Activated CD8-positive, alpha-beta T cell treated with anti-CD3 and anti-CD28 coated beads for 36 hours (primary cell): ENCODE measurements around the gene GALR1. TPM values are rescaled to one million over a fixed set of nuclear protein-coding genes. Genes with fewer than 3 reads are reported as not detected.

Experiments used
- ATAC-seq: fragments of 200-7000 bp; cut with Tn5 transposase; one replicate; pipeline ENCODE4 v1.10.0; 2021; ENCODE audit warnings: mild to moderate bottlenecking, moderate library complexity
- CTCF ChIA-PET: fragments of 350-600 bp; sonication (Branson Sonifier 250); formaldehyde crosslinking; loops from one replicate; lab custom pipeline; 2021; ENCODE audit warnings: antibody characterized with exemption; lab: Charles Lee
- POLR2A ChIA-PET: fragments of 350-600 bp; sonication (Branson Sonifier 250); formaldehyde crosslinking; loops from one replicate; lab custom pipeline; 2021; ENCODE audit warnings: antibody characterized with exemption; lab: Charles Lee
- DNase-seq: peaks from one replicate; pipeline ENCODE4 v3.0.0-alpha.2; 2020
- H3K27ac Mint-ChIP-seq: one replicate; pipeline ENCODE4 v1.8.0; 2021; ENCODE audit warnings: mild to moderate bottlenecking, mixed read lengths
- H3K27me3 Mint-ChIP-seq: one replicate; pipeline ENCODE4 v1.8.0; 2021; ENCODE audit warnings: mixed read lengths
- H3K36me3 Mint-ChIP-seq: one replicate; pipeline ENCODE4 v1.8.0; 2021; ENCODE audit warnings: low read depth, mixed read lengths
- H3K4me1 Mint-ChIP-seq: one replicate; pipeline ENCODE4 v1.8.0; 2021; ENCODE audit warnings: low read depth, mixed read lengths
- H3K4me3 Mint-ChIP-seq: one replicate; pipeline ENCODE4 v1.8.0; 2021; ENCODE audit warnings: mild to moderate bottlenecking, moderate library complexity, mixed read lengths
- H3K9me3 Mint-ChIP-seq: one replicate; pipeline ENCODE4 v1.8.0; 2021; ENCODE audit warnings: mixed read lengths
- intact Hi-C: fragments of 100-400 bp; cut with micrococcal nuclease; formaldehyde crosslinking; loops from one replicate; pipeline ENCODE4 v1.10.0; 2022
- total RNA-seq, 2 experiments: library from RNA; stranded (reverse); gene quantifications; one replicate each; pipeline ENCODE4 v1.2.3, GENCODE V29; 2021
- TF ChIP-seq, protein P1 (sequence below): fragments of 200-600 bp; IDR thresholded peaks from one replicate; pipeline ENCODE4 v1.8.0; 2022; ENCODE audit warnings: antibody characterized with exemption, mild to moderate bottlenecking

GALR1 gene
- total RNA-seq, 2 experiments from 2014 or later: not detected

DNA sequence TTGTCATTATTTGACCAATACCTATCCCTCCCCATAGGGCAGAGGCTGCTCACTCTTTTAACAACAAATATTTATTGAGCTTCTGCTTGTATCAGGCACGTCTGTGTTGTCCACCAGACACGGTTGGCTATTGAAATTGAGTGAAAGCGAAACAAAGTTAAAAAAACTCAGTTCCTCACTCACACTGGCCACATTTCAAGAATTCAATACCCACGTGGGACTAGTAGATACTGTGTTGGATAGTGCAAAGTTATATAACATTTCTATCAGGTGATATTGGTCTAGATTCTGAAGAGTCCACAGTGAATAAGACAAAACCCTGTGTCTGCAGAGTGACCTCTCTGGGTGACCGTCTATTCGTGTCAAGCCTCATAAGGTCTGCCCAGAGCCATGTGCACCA is 43.9 kb upstream of the GALR1 start:
- H3K36me3 Mint-ChIP-seq: no peaks in the 10 kb centered on the region
- H3K9me3 Mint-ChIP-seq: no peaks in the 10 kb centered on the region
- H3K27me3 Mint-ChIP-seq: no peaks in the 10 kb centered on the region
- CTCF ChIA-PET: interaction anchor here (2.2 kb wide), 1 partner anchor 142 kb away, joined by 5 read pairs; no protein-coding TSS in a partner anchor
- intact Hi-C loops: no loop called here
- DNase-seq (no peak), ATAC-seq (no peak)
- H3K4me3 Mint-ChIP-seq: no peak overlapping the region
- TF ChIP-seq, protein P1, sequence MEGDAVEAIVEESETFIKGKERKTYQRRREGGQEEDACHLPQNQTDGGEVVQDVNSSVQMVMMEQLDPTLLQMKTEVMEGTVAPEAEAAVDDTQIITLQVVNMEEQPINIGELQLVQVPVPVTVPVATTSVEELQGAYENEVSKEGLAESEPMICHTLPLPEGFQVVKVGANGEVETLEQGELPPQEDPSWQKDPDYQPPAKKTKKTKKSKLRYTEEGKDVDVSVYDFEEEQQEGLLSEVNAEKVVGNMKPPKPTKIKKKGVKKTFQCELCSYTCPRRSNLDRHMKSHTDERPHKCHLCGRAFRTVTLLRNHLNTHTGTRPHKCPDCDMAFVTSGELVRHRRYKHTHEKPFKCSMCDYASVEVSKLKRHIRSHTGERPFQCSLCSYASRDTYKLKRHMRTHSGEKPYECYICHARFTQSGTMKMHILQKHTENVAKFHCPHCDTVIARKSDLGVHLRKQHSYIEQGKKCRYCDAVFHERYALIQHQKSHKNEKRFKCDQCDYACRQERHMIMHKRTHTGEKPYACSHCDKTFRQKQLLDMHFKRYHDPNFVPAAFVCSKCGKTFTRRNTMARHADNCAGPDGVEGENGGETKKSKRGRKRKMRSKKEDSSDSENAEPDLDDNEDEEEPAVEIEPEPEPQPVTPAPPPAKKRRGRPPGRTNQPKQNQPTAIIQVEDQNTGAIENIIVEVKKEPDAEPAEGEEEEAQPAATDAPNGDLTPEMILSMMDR: no peak
- H3K4me1 Mint-ChIP-seq: peaks cover 30% of the 10 kb centered on the region
- POLR2A ChIA-PET: interaction anchor here (0.6 to 1.8 kb wide), 2 partner anchors 29 to 74 kb away, joined by 3 to 4 read pairs; partner anchors contain the start of gene MBP
- H3K27ac Mint-ChIP-seq: no peak overlapping the region

DNA sequence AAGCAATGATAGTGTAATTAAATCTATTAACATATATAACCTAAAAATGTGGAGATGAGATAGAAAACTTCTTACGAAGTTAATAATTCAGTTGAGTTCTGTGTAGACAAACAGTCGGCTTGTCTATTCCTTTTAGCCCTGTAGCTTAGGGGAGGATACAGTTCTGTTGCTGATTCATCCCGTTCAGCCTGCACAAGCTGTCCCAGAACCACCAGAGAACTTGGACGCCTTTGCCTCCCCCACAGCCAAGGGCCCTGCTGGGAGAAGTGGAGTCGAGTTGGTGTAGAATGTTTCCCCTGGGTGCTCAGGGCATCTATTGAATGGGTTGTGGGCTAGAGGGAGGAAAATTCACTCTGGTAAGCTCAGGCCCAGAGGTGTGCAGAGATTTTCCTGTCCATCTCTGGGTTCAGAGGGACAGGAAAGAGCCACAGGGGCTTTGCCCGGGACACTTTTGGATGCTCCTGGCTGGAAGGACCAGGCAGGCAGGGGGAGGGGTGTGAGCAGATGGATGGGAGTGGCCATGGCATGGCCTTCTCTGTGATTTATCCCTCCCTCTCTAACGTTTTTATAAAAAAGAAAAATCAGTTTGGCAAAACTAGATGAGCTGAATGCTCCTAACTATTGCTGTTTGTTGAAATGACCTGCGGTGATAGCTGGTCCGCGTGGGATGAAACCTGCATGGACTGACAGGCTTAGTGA is 42.8 kb upstream of the GALR1 start:
- H3K4me1 Mint-ChIP-seq: peaks cover 38% of the 10 kb centered on the region
- intact Hi-C loops: no loop called here

DNA sequence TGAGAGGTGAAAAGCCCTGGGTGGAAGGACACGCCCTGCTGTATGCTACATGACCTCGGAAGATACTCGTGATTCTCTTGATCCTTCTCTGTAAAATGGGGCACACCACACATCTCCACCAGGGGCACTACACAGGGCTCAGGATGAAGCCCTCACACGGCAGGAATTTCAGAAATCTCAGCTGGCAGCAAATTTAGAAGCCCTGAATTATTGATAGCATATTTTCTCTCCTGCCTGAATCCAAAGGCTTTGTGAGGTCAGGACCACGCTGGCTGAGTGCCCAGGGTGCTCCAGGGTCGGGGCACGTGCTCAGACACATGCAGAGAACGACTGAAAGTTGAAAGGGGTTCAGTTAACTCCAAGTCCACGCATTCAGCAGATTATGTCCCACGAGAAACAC is 42.1 kb upstream of the GALR1 start:
- peak; percentile 69 for DNase-seq
- Mint-ChIP-seq H3K27ac (peak overlapping the region; percentile 36), H3K36me3 (no peaks in the 10 kb centered on the region), H3K9me3 (no peaks in the 10 kb centered on the region), H3K4me1 (peaks cover 40% of the 10 kb centered on the region), H3K4me3 (no peak overlapping the region), H3K27me3 (no peaks in the 10 kb centered on the region)
- intact Hi-C loops: no loop called here
- CTCF ChIA-PET: interaction anchor here (0.8 to 2.2 kb wide), 9 partner anchors 8 to 207 kb away, joined by 3 to 5 read pairs (median 4); no protein-coding TSS in a partner anchor
- POLR2A ChIA-PET: interaction anchor here (1.8 kb wide), 1 partner anchor 75 kb away, joined by 4 read pairs; the partner anchor contains the start of gene MBP
- ATAC-seq: peak; percentile 78
- TF ChIP-seq, protein P1: peak; percentile 68

More for the DNA sequence above, 42.8 kb upstream of the GALR1 start:
- DNase-seq: no peak
- ChIA-PET POLR2A (interaction anchor here (1.8 kb wide), 1 partner anchor 75 kb away, joined by 4 read pairs; the partner anchor contains the start of gene MBP), CTCF (interaction anchor here (1.0 to 2.2 kb wide), 7 partner anchors 9 to 207 kb away, joined by 3 to 5 read pairs (median 3); no protein-coding TSS in a partner anchor)
- Mint-ChIP-seq H3K27me3 (no peaks in the 10 kb centered on the region), H3K4me3 (no peak overlapping the region), H3K36me3 (no peaks in the 10 kb centered on the region), H3K27ac (no peak overlapping the region), H3K9me3 (no peaks in the 10 kb centered on the region)
- no peak for ATAC-seq
- TF ChIP-seq, protein P1: no peak

DNA sequence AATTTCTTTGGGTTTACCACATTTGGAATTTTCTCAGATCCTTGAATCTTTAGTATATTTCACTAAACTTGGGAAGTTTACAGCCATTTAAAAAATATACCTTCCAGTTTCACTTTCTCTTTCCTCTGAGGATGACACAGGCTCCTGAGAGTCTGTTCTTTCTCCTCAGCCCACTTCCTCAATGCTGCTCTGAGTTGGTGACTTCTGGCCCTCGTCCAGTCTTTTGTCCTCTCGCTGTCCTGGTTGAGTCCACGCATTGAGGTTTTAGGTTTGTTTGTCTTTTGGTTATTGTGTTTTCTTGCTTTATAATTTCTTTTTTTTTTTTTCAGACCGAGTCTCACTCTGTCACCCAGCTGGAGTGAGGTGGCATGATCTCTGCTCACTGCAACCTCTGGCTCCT is 40.7 kb upstream of the GALR1 start:
- DNase-seq (peak; percentile 41), ATAC-seq (peak; percentile 80)
- ChIA-PET POLR2A (interaction anchor here (1.2 kb wide), 1 partner anchor 107 kb away, joined by 4 read pairs; no protein-coding TSS in a partner anchor), CTCF (interaction anchor here (3.5 to 6.2 kb wide), 2 partner anchors 208 to 225 kb away, joined by 28 to 53 read pairs; no protein-coding TSS in a partner anchor)
- Mint-ChIP-seq H3K27ac (peak overlapping the region; percentile 96), H3K36me3 (no peaks in the 10 kb centered on the region), H3K4me1 (peaks cover 40% of the 10 kb centered on the region), H3K4me3 (peak overlapping the region; percentile 84), H3K27me3 (no peaks in the 10 kb centered on the region), H3K9me3 (no peaks in the 10 kb centered on the region)
- intact Hi-C loops: loop anchor here (2.0 kb wide), 1 partner anchor 146 kb away; no protein-coding TSS in a partner anchor
- TF ChIP-seq, protein P1: no peak
